ENCODE measurements around the gene VASH1.

VASH1 gene

GRCh38 chr14:76771437-76771980 lies 10.2 kb downstream of the VASH1 start:
- H3K9ac ChIP-seq (ENCODE audit: low read depth in 1 of 2, low read length in 2 of 2) = no peak overlapping the region
- H3K27ac ChIP-seq (ENCODE audit: low read depth in 2 of 2, low read length in 2 of 2) = no peak overlapping the region
- no peaks in the 10 kb centered on the region for H3K9me3 ChIP-seq (ENCODE audit: control insufficient read depth in 2 of 2, low read length in 2 of 2)
- no peaks in the 10 kb centered on the region for H3K36me3 ChIP-seq (ENCODE audit: control insufficient read depth in 2 of 2, insufficient read depth in 2 of 2, low read length in 2 of 2)
- no peaks in the 10 kb centered on the region for H3K27me3 ChIP-seq (ENCODE audit: control insufficient read depth in 2 of 2, insufficient read depth in 2 of 2, low read length in 2 of 2)
- H3K4me1 ChIP-seq (ENCODE audit: control insufficient read depth in 2 of 2, insufficient read depth in 2 of 2, low read length in 2 of 2) = peaks cover 5 to 10% of the 10 kb centered on the region in 2 donors
- no peak overlapping the region for H3K4me3 ChIP-seq (ENCODE audit: low read length in 2 of 2)

- Histone ChIP-seq H3K27me3 (ENCODE audit: control insufficient read depth in 2 of 2, insufficient read depth in 2 of 2, low read length in 2 of 2) (no peaks in the 10 kb centered on the region), H3K36me3 (ENCODE audit: control insufficient read depth in 2 of 2, insufficient read depth in 2 of 2, low read length in 2 of 2) (no peaks in the 10 kb centered on the region), H3K4me1 (ENCODE audit: control insufficient read depth in 2 of 2, insufficient read depth in 2 of 2, low read length in 2 of 2) (peaks cover 5 to 10% of the 10 kb centered on the region in 2 donors), H3K9ac (ENCODE audit: low read depth in 1 of 2, low read length in 2 of 2) (no peak overlapping the region), H3K4me3 (ENCODE audit: low read length in 2 of 2) (no peak overlapping the region), H3K9me3 (ENCODE audit: control insufficient read depth in 2 of 2, low read length in 2 of 2) (no peaks in the 10 kb centered on the region), H3K27ac (ENCODE audit: low read depth in 2 of 2, low read length in 2 of 2) (peak overlapping the region; percentile 34 to 71)
Observed at GRCh38 chr14:76772300-76773187, 11.3 kb downstream of the VASH1 start.

- Histone ChIP-seq H3K9ac (ENCODE audit: low read depth in 1 of 2, low read length in 2 of 2) (peak overlapping the region in 1 of 2 donors; percentile 14), H3K4me3 (ENCODE audit: low read length in 2 of 2) (no peak overlapping the region), H3K36me3 (ENCODE audit: control insufficient read depth in 2 of 2, insufficient read depth in 2 of 2, low read length in 2 of 2) (no peaks in the 10 kb centered on the region), H3K4me1 (ENCODE audit: control insufficient read depth in 2 of 2, insufficient read depth in 2 of 2, low read length in 2 of 2) (peaks cover 5 to 10% of the 10 kb centered on the region in 2 donors), H3K27me3 (ENCODE audit: control insufficient read depth in 2 of 2, insufficient read depth in 2 of 2, low read length in 2 of 2) (no peaks in the 10 kb centered on the region), H3K27ac (ENCODE audit: low read depth in 2 of 2, low read length in 2 of 2) (peak overlapping the region in 1 of 2 donors; percentile 71), H3K9me3 (ENCODE audit: control insufficient read depth in 2 of 2, low read length in 2 of 2) (no peaks in the 10 kb centered on the region)
Observed at GRCh38 chr14:76773188-76773885, 12.1 kb downstream of the VASH1 start.

- Histone ChIP-seq H3K9ac (ENCODE audit: low read depth in 1 of 2, low read length in 2 of 2) (no peak overlapping the region), H3K4me1 (ENCODE audit: control insufficient read depth in 2 of 2, insufficient read depth in 2 of 2, low read length in 2 of 2) (peaks cover 4 to 10% of the 10 kb centered on the region in 2 donors), H3K27ac (ENCODE audit: low read depth in 2 of 2, low read length in 2 of 2) (peak overlapping the region in 1 of 2 donors; percentile 52), H3K4me3 (ENCODE audit: low read length in 2 of 2) (no peak overlapping the region), H3K9me3 (ENCODE audit: control insufficient read depth in 2 of 2, low read length in 2 of 2) (no peaks in the 10 kb centered on the region), H3K27me3 (ENCODE audit: control insufficient read depth in 2 of 2, insufficient read depth in 2 of 2, low read length in 2 of 2) (no peaks in the 10 kb centered on the region), H3K36me3 (ENCODE audit: control insufficient read depth in 2 of 2, insufficient read depth in 2 of 2, low read length in 2 of 2) (no peaks in the 10 kb centered on the region)
Observed at GRCh38 chr14:76773956-76774820, 12.9 kb downstream of the VASH1 start.

GRCh38 chr14:76774821-76775694 lies 13.8 kb downstream of the VASH1 start:
- Histone ChIP-seq H3K9me3 (ENCODE audit: control insufficient read depth in 2 of 2, low read length in 2 of 2) (no peaks in the 10 kb centered on the region), H3K4me1 (ENCODE audit: control insufficient read depth in 2 of 2, insufficient read depth in 2 of 2, low read length in 2 of 2) (peaks cover 2 to 10% of the 10 kb centered on the region in 2 donors), H3K27me3 (ENCODE audit: control insufficient read depth in 2 of 2, insufficient read depth in 2 of 2, low read length in 2 of 2) (no peaks in the 10 kb centered on the region), H3K36me3 (ENCODE audit: control insufficient read depth in 2 of 2, insufficient read depth in 2 of 2, low read length in 2 of 2) (no peaks in the 10 kb centered on the region), H3K4me3 (ENCODE audit: low read length in 2 of 2) (no peak overlapping the region), H3K9ac (ENCODE audit: low read depth in 1 of 2, low read length in 2 of 2) (no peak overlapping the region), H3K27ac (ENCODE audit: low read depth in 2 of 2, low read length in 2 of 2) (no peak overlapping the region)

- Histone ChIP-seq H3K36me3 (ENCODE audit: control insufficient read depth in 2 of 2, insufficient read depth in 2 of 2, low read length in 2 of 2) (no peaks in the 10 kb centered on the region), H3K9ac (ENCODE audit: low read depth in 1 of 2, low read length in 2 of 2) (no peak overlapping the region), H3K27ac (ENCODE audit: low read depth in 2 of 2, low read length in 2 of 2) (no peak overlapping the region), H3K4me3 (ENCODE audit: low read length in 2 of 2) (no peak overlapping the region), H3K9me3 (ENCODE audit: control insufficient read depth in 2 of 2, low read length in 2 of 2) (no peaks in the 10 kb centered on the region), H3K4me1 (ENCODE audit: control insufficient read depth in 2 of 2, insufficient read depth in 2 of 2, low read length in 2 of 2) (peaks cover 2 to 10% of the 10 kb centered on the region in 2 donors), H3K27me3 (ENCODE audit: control insufficient read depth in 2 of 2, insufficient read depth in 2 of 2, low read length in 2 of 2) (no peaks in the 10 kb centered on the region)
Observed at GRCh38 chr14:76775695-76776427, 14.6 kb downstream of the VASH1 start.

GRCh38 chr14:76776428-76777251 lies 15.4 kb downstream of the VASH1 start:
- Histone ChIP-seq H3K36me3 (ENCODE audit: control insufficient read depth in 2 of 2, insufficient read depth in 2 of 2, low read length in 2 of 2) (no peaks in the 10 kb centered on the region), H3K27me3 (ENCODE audit: control insufficient read depth in 2 of 2, insufficient read depth in 2 of 2, low read length in 2 of 2) (no peaks in the 10 kb centered on the region), H3K9me3 (ENCODE audit: control insufficient read depth in 2 of 2, low read length in 2 of 2) (no peaks in the 10 kb centered on the region), H3K4me1 (ENCODE audit: control insufficient read depth in 2 of 2, insufficient read depth in 2 of 2, low read length in 2 of 2) (peaks cover 2 to 10% of the 10 kb centered on the region in 2 donors), H3K9ac (ENCODE audit: low read depth in 1 of 2, low read length in 2 of 2) (no peak overlapping the region), H3K4me3 (ENCODE audit: low read length in 2 of 2) (no peak overlapping the region), H3K27ac (ENCODE audit: low read depth in 2 of 2, low read length in 2 of 2) (no peak overlapping the region)

GRCh38 chr14:76777721-76778120 lies 16.5 kb downstream of the VASH1 start:
- Histone ChIP-seq H3K9ac (ENCODE audit: low read depth in 1 of 2, low read length in 2 of 2) (no peak overlapping the region), H3K36me3 (ENCODE audit: control insufficient read depth in 2 of 2, insufficient read depth in 2 of 2, low read length in 2 of 2) (peaks cover 0 to 7% of the 10 kb centered on the region in 2 donors), H3K4me3 (ENCODE audit: low read length in 2 of 2) (no peak overlapping the region), H3K27me3 (ENCODE audit: control insufficient read depth in 2 of 2, insufficient read depth in 2 of 2, low read length in 2 of 2) (no peaks in the 10 kb centered on the region), H3K27ac (ENCODE audit: low read depth in 2 of 2, low read length in 2 of 2) (no peak overlapping the region), H3K9me3 (ENCODE audit: control insufficient read depth in 2 of 2, low read length in 2 of 2) (no peaks in the 10 kb centered on the region), H3K4me1 (ENCODE audit: control insufficient read depth in 2 of 2, insufficient read depth in 2 of 2, low read length in 2 of 2) (peaks cover 2 to 8% of the 10 kb centered on the region in 2 donors)
